ENCODE data around the gene IPPK.

- no peak for TF ChIP-seq CTCF (IDR thresholded peaks at IDR 0.05 in 8 of 11, conservative IDR thresholded peaks at IDR 0.05 in 3 of 11)
- TF ChIP-seq POLR2A (IDR thresholded peaks at IDR 0.05): no peak
- no peak for TF ChIP-seq POLR2AphosphoS5 (IDR thresholded peaks at IDR 0.05)
Observed at GRCh38 chr9:92617951-92618510, 51.9 kb downstream of the IPPK start.
